A549 (cell line): ENCODE results near the gene DRD1.

Experiments used
- CHD2 ChIP-seq: fragments of 150-350 bp; IDR thresholded peaks from 2 replicates; pipeline ENCODE4 v1.6.1; 2014; ENCODE audit warnings: low read length; ENCODE audit not compliant: partially characterized antibody
- CTCF ChIP-seq: fragments of >200 bp; sonication (Bioruptor Twin); formaldehyde crosslinking; IDR thresholded peaks from 3 replicates; pipeline ENCODE4 v1.5.1; 2016
- EP300 ChIP-seq, 2 experiments: fragments of >200 bp; sonication (Bioruptor Twin); formaldehyde crosslinking; IDR thresholded peaks; 2 replicates in 1 of 2; 3 replicates in 1 of 2; pipeline ENCODE4 v1.6.1; 2016 to 2017
- ESRRA ChIP-seq: fragments of 150-350 bp; IDR thresholded peaks from 2 replicates; pipeline ENCODE4 v1.6.1; 2014; ENCODE audit warnings: mild to moderate bottlenecking, low read length, borderline replicate concordance
- HDAC2 ChIP-seq: fragments of 200-600 bp; sonication (generic); IDR thresholded peaks from 2 replicates; pipeline ENCODE4 v1.6.1; 2016
- HOXA7 ChIP-seq: fragments of 250-450 bp; sonication (Bioruptor Pico); IDR thresholded peaks from 2 replicates; pipeline ENCODE4 v1.5.0; 2020; ENCODE audit warnings: mild to moderate bottlenecking, moderate library complexity
- JUNB ChIP-seq: fragments of >200 bp; sonication (Bioruptor Twin); formaldehyde crosslinking; IDR thresholded peaks from 2 replicates; pipeline ENCODE4 v1.6.1; 2016
- MAX ChIP-seq: IDR thresholded peaks from 2 replicates; pipeline ENCODE4 v1.6.1; 2012
- PBX3 ChIP-seq: IDR thresholded peaks from 2 replicates; pipeline ENCODE4 v1.6.1; 2012
- POLR2A ChIP-seq: IDR thresholded peaks from 2 replicates; pipeline ENCODE4 v1.6.1; 2012; ENCODE audit warnings: mild to moderate bottlenecking, low read length
- RCOR1 ChIP-seq: fragments of 150-350 bp; IDR thresholded peaks from 2 replicates; pipeline ENCODE4 v1.6.1; 2014; ENCODE audit warnings: antibody characterized with exemption, low read length, low read depth
- SMC3 ChIP-seq: fragments of >200 bp; sonication (Bioruptor Twin); formaldehyde crosslinking; IDR thresholded peaks from 3 replicates; pipeline ENCODE4 v1.6.1; 2018; ENCODE audit warnings: inconsistent platforms
- SREBF2 ChIP-seq: fragments of 450-650 bp; IDR thresholded peaks from 2 replicates; pipeline ENCODE4 v1.6.1; 2014; ENCODE audit warnings: mild to moderate bottlenecking, moderate library complexity

- TF ChIP-seq POLR2A (no peak), MAX (no peak), ESRRA (no peak), SREBF2 (no peak), EP300 (IDR thresholded peaks at IDR 0.05) (no peak), SMC3 (no peak), RCOR1 (no peak), CHD2 (no peak), CTCF (no peak), JUNB (no peak), HOXA7 (CRISPR knock-in tag) (no peak), PBX3 (no peak), HDAC2 (no peak)
Measured at GRCh38 chr5:175418251-175418650, 25.7 kb downstream of the DRD1 start.
